Neural cell (in vitro differentiated cells): ENCODE data around the gene CCR5. TPM values are rescaled to one million over a fixed set of nuclear protein-coding genes. Genes with fewer than 3 reads are reported as not detected.

Experiments used
- H2AFZ ChIP-seq: fragments of 200-600, 300-800 bp; sonication (generic), shearing (Covaris generic); 2 replicates; pipeline ENCODE4 v1.6.0; 2014; ENCODE audit warnings: low read depth, mild to moderate bottlenecking, antibody characterized with exemption, low read length, moderate library complexity
- H3F3A ChIP-seq: fragments of 200-600 bp; shearing (Covaris generic); 2 replicates; pipeline ENCODE4 v1.6.1; 2016; ENCODE audit warnings: mild to moderate bottlenecking, moderate library complexity, mixed read lengths, antibody characterized with exemption, low read length; ENCODE audit not compliant: insufficient read depth, poor library complexity, severe bottlenecking
- H3K27ac ChIP-seq: fragments of 200-600, 300-800 bp; sonication (generic), shearing (Covaris generic); 2 replicates; pipeline ENCODE4 v1.5.1; 2014; ENCODE audit warnings: mild to moderate bottlenecking, low read length, moderate library complexity
- H3K27me3 ChIP-seq: fragments of 300-800, 200-600 bp; sonication (generic), shearing (Covaris generic); 2 replicates; pipeline ENCODE4 v1.6.0; 2014; ENCODE audit warnings: mild to moderate bottlenecking, low read depth, low read length, moderate library complexity; ENCODE audit not compliant: insufficient read depth
- H3K36me3 ChIP-seq: fragments of 300-800, 200-600 bp; sonication (generic), shearing (Covaris generic); 2 replicates; pipeline ENCODE4 v1.5.1; 2014; ENCODE audit warnings: mild to moderate bottlenecking, antibody characterized with exemption, low read length, moderate library complexity; ENCODE audit not compliant: insufficient read depth
- H3K4me2 ChIP-seq: fragments of 300-800, 200-600 bp; sonication (generic), shearing (Covaris generic); 2 replicates; pipeline ENCODE4 v1.6.0; 2014; ENCODE audit warnings: mild to moderate bottlenecking, low read length
- H3K4me3 ChIP-seq: fragments of 300-800, 200-600 bp; sonication (generic), shearing (Covaris generic); 2 replicates; pipeline ENCODE4 v1.5.1; 2014; ENCODE audit warnings: mild to moderate bottlenecking, low read length, moderate library complexity
- H3K79me2 ChIP-seq: fragments of 200-600 bp; shearing (Covaris generic); replicated peaks from 2 replicates; pipeline ENCODE4 v1.6.0; 2014; ENCODE audit warnings: mild to moderate bottlenecking, low read length, moderate library complexity; ENCODE audit not compliant: insufficient read depth
- H3K9ac ChIP-seq: fragments of 300-800, 200-600 bp; sonication (generic), shearing (Covaris generic); 2 replicates; pipeline ENCODE4 v1.6.1; 2016; ENCODE audit warnings: mild to moderate bottlenecking, low read length, mixed read lengths
- H3K9me2 ChIP-seq: fragments of 200-600 bp; shearing (Covaris generic); 2 replicates; pipeline ENCODE4 v1.6.1; 2016; ENCODE audit warnings: mild to moderate bottlenecking, low read length, mixed read lengths; ENCODE audit not compliant: insufficient read depth
- H3K9me3 ChIP-seq: fragments of 200-600, 300-800 bp; sonication (generic), shearing (Covaris generic); 2 replicates; pipeline ENCODE4 v1.6.1; 2016; ENCODE audit warnings: mild to moderate bottlenecking, mixed run types, low read length, moderate library complexity, mixed read lengths
- H4K20me1 ChIP-seq: fragments of 200-600 bp; shearing (Covaris generic); 2 replicates; pipeline ENCODE4 v1.6.1; 2016; ENCODE audit warnings: mild to moderate bottlenecking, mixed run types; ENCODE audit not compliant: insufficient read depth
- CTCF ChIP-seq: fragments of 450-650 bp; IDR thresholded peaks from 2 replicates; pipeline ENCODE4 v1.5.1; 2014; ENCODE audit warnings: antibody characterized with exemption, mild to moderate bottlenecking, moderate library complexity; ENCODE audit not compliant: poor library complexity, severe bottlenecking
- EP300 ChIP-seq: fragments of 450-650 bp; conservative IDR thresholded peaks from 2 replicates; pipeline ENCODE4 v1.6.1; 2014; ENCODE audit warnings: antibody characterized with exemption, mild to moderate bottlenecking, moderate library complexity; ENCODE audit not compliant: poor library complexity, severe bottlenecking
- EZH2 ChIP-seq: fragments of 200-600, 300-800 bp; shearing (Covaris generic), sonication (generic); IDR thresholded peaks from 2 replicates; pipeline ENCODE4 v1.6.1; 2014; ENCODE audit warnings: antibody characterized with exemption, low read length, borderline replicate concordance, mild to moderate bottlenecking; ENCODE audit not compliant: insufficient read depth, poor library complexity, severe bottlenecking
- MXI1 ChIP-seq: fragments of 450-650 bp; conservative IDR thresholded peaks from 2 replicates; pipeline ENCODE4 v1.6.1; 2014; ENCODE audit warnings: antibody characterized with exemption, mild to moderate bottlenecking; ENCODE audit not compliant: poor library complexity, severe bottlenecking
- POLR2AphosphoS5 ChIP-seq: IDR thresholded peaks from 2 replicates; pipeline ENCODE4 v1.6.1; 2012
- RAD21 ChIP-seq: fragments of 450-650 bp; conservative IDR thresholded peaks from 2 replicates; pipeline ENCODE4 v1.6.1; 2014; ENCODE audit warnings: antibody characterized with exemption, mild to moderate bottlenecking, moderate library complexity
- REST ChIP-seq: IDR thresholded peaks from 2 replicates; pipeline ENCODE4 v1.6.1; 2012; ENCODE audit warnings: borderline replicate concordance
- SMC3 ChIP-seq: fragments of 450-650 bp; conservative IDR thresholded peaks from 2 replicates; pipeline ENCODE4 v1.6.1; 2014; ENCODE audit warnings: antibody characterized with exemption, mild to moderate bottlenecking, moderate library complexity; ENCODE audit not compliant: poor library complexity
- TAF1 ChIP-seq: IDR thresholded peaks from 2 replicates; pipeline ENCODE4 v1.6.1; 2012; ENCODE audit warnings: low read depth
- polyA plus RNA-seq: library from polyadenylated mRNA; depleted of rRNA; stranded (reverse); fragments of >200 nt; gene quantifications from 2 replicates; pipeline ENCODE4 v1.2.3, GENCODE V29; 2014

The CCR5 gene
- polyA plus RNA-seq, 1 donor from 2014 or later, result not detected

GRCh38 chr3:46395210-46395661 lies 24.5 kb downstream of the CCR5 start:
- no peak overlapping the region for H3K4me2 ChIP-seq
- H3K9ac ChIP-seq, result no peak overlapping the region
- H3F3A ChIP-seq, result no peaks in the 10 kb centered on the region
- TF ChIP-seq SMC3, result no peak
- TF ChIP-seq REST, result no peak
- TF ChIP-seq RAD21, result no peak
- no peak for TF ChIP-seq EP300
- no peak for TF ChIP-seq TAF1
- TF ChIP-seq EZH2, result no peak
- TF ChIP-seq POLR2AphosphoS5, result no peak
- no peak for TF ChIP-seq MXI1
- no peak for TF ChIP-seq CTCF
- no peaks in the 10 kb centered on the region for H4K20me1 ChIP-seq
- no peaks in the 10 kb centered on the region for H3K9me3 ChIP-seq
- H3K9me2 ChIP-seq, result no peaks in the 10 kb centered on the region
- H3K27ac ChIP-seq, result no peak overlapping the region
- no peak overlapping the region for H2AFZ ChIP-seq
- H3K36me3 ChIP-seq, result no peaks in the 10 kb centered on the region
- no peak overlapping the region for H3K4me3 ChIP-seq
- H3K27me3 ChIP-seq, result no peaks in the 10 kb centered on the region
- H3K79me2 ChIP-seq, result no peaks in the 10 kb centered on the region

GRCh38 chr3:46395766-46396530 lies 25.2 kb downstream of the CCR5 start:
- Histone ChIP-seq H4K20me1 (no peaks in the 10 kb centered on the region), H3K9me3 (no peaks in the 10 kb centered on the region), H3F3A (no peaks in the 10 kb centered on the region), H3K36me3 (no peaks in the 10 kb centered on the region), H3K9ac (no peak overlapping the region), H3K27me3 (no peaks in the 10 kb centered on the region), H3K79me2 (no peaks in the 10 kb centered on the region), H3K9me2 (no peaks in the 10 kb centered on the region), H3K4me2 (no peak overlapping the region), H2AFZ (no peak overlapping the region), H3K4me3 (no peak overlapping the region), H3K27ac (no peak overlapping the region)
- TF ChIP-seq EZH2, result no peak
- TF ChIP-seq EP300, result no peak
- no peak for TF ChIP-seq RAD21
- no peak for TF ChIP-seq CTCF
- no peak for TF ChIP-seq POLR2AphosphoS5
- no peak for TF ChIP-seq REST
- no peak for TF ChIP-seq TAF1
- no peak for TF ChIP-seq SMC3
- no peak for TF ChIP-seq MXI1
